GM12864 (cell line): ENCODE results near the gene OR5K1.

Source experiments
- DNase-seq: peaks from one replicate; pipeline ENCODE4 v3.0.0-alpha.2; 2011; ENCODE audit warnings: low read depth
- H3K4me3 ChIP-seq: 2 replicates; pipeline ENCODE4 v1.5.1; 2011; ENCODE audit warnings: mild to moderate bottlenecking, low read depth, low read length, control low read depth
- TF ChIP-seq, protein P1 (sequence below): IDR thresholded peaks from 2 replicates; pipeline ENCODE4 v1.5.1; 2011; ENCODE audit warnings: low read depth, mild to moderate bottlenecking, moderate library complexity, low read length, control low read depth, inconsistent platforms; ENCODE audit errors: missing control alignments

Gene OR5K1

DNA sequence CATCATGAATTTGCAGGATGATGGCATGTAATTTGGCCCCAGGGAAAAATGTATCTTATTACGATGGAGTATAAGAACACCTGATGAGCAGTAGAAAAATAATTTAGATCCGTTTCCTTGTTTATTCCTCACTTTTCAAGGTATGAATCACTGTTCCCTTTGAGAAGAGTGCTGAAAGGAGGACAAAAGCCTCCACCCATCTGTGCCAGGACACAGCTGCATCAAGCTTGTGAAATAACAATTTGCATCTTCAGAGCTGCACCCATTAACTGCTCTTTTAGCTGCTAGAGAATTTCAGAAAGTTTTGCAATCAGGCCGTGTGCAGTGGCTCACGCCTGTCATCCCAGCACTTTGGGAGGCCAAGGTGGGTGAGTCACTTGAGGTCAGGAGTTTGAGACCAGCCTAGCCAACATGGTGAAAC lies 50.1 kb downstream of the OR5K1 start:
- TF ChIP-seq, protein P1, sequence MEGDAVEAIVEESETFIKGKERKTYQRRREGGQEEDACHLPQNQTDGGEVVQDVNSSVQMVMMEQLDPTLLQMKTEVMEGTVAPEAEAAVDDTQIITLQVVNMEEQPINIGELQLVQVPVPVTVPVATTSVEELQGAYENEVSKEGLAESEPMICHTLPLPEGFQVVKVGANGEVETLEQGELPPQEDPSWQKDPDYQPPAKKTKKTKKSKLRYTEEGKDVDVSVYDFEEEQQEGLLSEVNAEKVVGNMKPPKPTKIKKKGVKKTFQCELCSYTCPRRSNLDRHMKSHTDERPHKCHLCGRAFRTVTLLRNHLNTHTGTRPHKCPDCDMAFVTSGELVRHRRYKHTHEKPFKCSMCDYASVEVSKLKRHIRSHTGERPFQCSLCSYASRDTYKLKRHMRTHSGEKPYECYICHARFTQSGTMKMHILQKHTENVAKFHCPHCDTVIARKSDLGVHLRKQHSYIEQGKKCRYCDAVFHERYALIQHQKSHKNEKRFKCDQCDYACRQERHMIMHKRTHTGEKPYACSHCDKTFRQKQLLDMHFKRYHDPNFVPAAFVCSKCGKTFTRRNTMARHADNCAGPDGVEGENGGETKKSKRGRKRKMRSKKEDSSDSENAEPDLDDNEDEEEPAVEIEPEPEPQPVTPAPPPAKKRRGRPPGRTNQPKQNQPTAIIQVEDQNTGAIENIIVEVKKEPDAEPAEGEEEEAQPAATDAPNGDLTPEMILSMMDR: no peak
- H3K4me3 ChIP-seq: no peak overlapping the region
- DNase-seq: no peak

DNA sequence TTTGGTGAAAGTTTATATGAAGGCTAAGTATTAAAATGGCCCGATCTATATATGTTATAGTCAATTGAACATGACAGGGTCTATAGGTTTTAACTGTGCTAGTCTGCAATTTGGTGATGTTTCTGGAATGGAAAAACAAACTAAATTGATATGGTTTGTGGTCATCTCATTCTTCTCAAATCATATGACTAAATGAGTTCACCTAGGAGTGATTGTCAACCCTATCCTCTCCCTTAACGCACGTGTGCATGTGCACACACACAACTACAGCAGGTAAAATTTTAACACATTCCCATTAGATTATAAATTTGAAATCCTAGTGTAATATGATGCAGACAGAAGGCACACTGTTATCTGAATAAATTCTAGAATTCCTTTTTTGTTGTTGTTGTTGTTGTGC lies 50.7 kb downstream of the OR5K1 start:
- H3K4me3 ChIP-seq: no peak overlapping the region
- no peak for DNase-seq
- TF ChIP-seq, protein P1: no peak

DNA sequence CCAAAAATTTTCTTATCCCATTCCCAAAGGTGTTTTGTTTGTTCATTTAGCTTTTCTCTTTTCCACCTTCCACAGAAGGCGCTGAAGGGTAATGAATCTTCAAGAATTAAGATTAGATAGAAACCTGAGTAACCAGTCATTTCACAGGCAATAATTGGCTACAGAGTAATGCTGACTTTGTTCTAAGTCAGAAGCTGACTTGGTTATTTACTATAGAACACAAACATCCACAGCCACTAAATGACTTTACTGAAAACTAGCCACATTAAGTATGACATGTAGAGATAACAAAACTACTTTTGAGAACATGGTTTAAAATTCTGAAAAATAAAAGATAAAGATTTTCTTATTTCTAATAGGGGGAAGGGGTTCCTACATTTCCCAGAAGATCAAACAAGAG lies 51.9 kb downstream of the OR5K1 start:
- TF ChIP-seq, protein P1: no peak
- no peak for DNase-seq
- no peak overlapping the region for H3K4me3 ChIP-seq

DNA sequence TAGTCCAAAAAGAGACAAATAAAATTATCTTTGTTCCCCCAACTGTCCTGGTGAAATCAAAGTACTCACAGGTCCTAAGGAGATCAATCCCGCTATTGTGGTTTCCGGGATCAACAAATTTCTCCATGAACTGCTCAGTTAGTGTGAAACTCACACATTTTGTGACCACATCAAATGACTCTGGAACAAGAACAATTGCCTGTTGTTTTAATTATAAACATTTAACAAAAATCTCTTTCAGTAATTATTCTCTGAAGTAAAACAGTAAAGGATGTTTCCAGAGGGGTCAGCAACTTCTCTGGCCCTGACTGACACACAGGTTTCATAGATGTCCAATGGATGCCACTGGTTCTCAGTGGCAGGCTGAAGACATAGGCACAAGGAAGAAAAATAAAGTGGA lies 55.8 kb downstream of the OR5K1 start:
- H3K4me3 ChIP-seq: no peak overlapping the region
- no peak for DNase-seq
- TF ChIP-seq, protein P1: no peak

DNA sequence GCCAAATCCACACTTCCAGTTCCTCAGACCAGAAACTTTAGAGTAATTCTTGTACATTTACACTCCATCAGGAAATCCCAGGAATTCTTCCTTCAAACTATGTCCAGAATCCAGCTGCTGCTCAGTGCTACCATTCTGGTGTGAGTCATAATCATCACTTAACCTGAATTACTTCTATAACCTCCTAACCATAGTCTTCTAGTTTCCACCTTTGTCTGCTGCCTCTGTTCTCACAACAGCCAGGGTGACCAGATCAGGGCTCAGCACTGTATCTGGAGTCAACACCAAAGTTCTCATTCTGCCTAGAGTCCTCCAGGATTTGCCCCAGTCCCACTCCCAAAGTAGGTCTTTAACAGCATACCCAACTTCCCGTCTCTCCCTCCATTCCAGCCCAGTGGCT lies 56.4 kb downstream of the OR5K1 start:
- no peak for DNase-seq
- TF ChIP-seq, protein P1: no peak
- no peak overlapping the region; the same call in 1 of the 2 replicates for H3K4me3 ChIP-seq

DNA sequence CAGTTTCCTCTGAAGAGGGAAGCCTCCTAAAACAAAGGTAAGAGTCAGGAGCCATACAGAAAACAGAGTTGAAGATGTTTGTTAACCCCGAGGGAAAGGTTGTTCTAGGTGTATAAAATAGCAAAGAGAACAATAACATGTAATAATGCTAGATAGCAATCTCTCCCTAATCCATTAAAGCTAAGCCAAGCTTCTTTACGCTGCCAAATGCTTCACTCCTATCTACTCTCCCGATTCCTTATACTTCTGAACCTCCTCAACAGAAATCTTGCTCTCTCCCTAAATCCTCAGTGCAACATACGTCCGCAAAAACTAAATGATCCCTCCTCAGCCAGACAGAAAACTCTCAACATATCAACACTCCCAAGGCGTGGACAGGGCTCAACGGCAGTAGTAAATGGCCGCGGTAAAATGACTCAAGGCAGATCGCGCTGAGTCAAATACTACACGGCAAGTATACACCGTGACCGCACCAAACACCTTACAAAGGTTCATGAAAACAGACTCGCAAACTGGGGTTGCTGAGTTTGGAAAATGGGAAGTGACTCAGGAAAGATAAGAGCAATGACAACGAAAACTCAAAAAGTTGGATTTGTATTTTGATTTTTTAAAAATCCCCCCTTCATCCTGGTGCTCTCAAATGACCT lies 59.0 kb downstream of the OR5K1 start:
- peak overlapping the region; percentile 67 for H3K4me3 ChIP-seq
- TF ChIP-seq, protein P1: no peak
- DNase-seq: peak; percentile 40
